HCT116 (cell line): ENCODE results near the gene TMEM132D. TPM values are rescaled to one million over a fixed set of nuclear protein-coding genes. Genes with fewer than 3 reads are reported as not detected.

Source experiments
- ATAC-seq: fragments of 200-7000 bp; cut with Tn5 transposase; 2 replicates; pipeline ENCODE4 v1.9.1; 2020; ENCODE audit warnings: mild to moderate bottlenecking, moderate library complexity
- BruUV-seq: library from RNA; stranded (reverse); fragments of 400-500 nt; replicated peaks from 2 replicates; lab custom pipeline; 2021; lab: Mats Ljungman, UMichigan
- CTCF ChIA-PET: fragments of 300-600 bp; sonication (Branson Sonifier 250); formaldehyde crosslinking; loops from one replicate; lab custom pipeline; 2021; ENCODE audit warnings: antibody characterized with exemption; lab: Charles Lee
- POLR2A ChIA-PET: fragments of 300-600, 350-600 bp; sonication (Branson Sonifier 250); formaldehyde crosslinking; loops from one replicate; lab custom pipeline; 2021; ENCODE audit warnings: antibody characterized with exemption; lab: Charles Lee
- RAD21 ChIA-PET, 2 experiments: fragments of 300-600 bp; sonication (Branson Sonifier 250); formaldehyde crosslinking; loops; one replicate each; lab custom pipeline; 2023; ENCODE audit warnings: low total read pairs in 2 of 2; ENCODE audit not compliant: uncharacterized antibody in 2 of 2, unreplicated experiment in 2 of 2, low non-redundant PET in 1 of 2; lab: Charles Lee
- DNase-seq: peaks from one replicate; pipeline ENCODE4 v3.0.0-alpha.2; 2010; ENCODE audit warnings: low read depth, low spot score
- H2AFZ ChIP-seq: fragments of 200-600 bp; shearing (Covaris generic), sonication (generic); 2 replicates; pipeline ENCODE4 v1.6.1; 2017; ENCODE audit warnings: low read depth, mixed run types, mixed read lengths, antibody characterized with exemption, low read length; ENCODE audit not compliant: poor library complexity, severe bottlenecking
- H3K27ac ChIP-seq: 2 replicates; pipeline ENCODE4 v1.5.1; 2012; ENCODE audit warnings: low read depth, low read length
- H3K27me3 ChIP-seq: fragments of 200-600 bp; sonication (generic); 2 replicates; pipeline ENCODE4 v1.6.1; 2016; ENCODE audit warnings: mixed run types, low read length, mixed read lengths; ENCODE audit not compliant: insufficient read depth
- H3K36me3 ChIP-seq, 2 experiments: fragments of 200-500 bp in 1 of 2; fragments of 200-600 bp in 1 of 2; sonication (Bioruptor generic) in 1 of 2; sonication (generic) in 1 of 2; 2 replicates each; pipeline versions ENCODE4 v1.5.1 to v1.6.1; 2014 to 2016; ENCODE audit warnings: low read length in 2 of 2, inconsistent platforms in 1 of 2, mixed read lengths in 1 of 2, mixed run types in 1 of 2; ENCODE audit not compliant: insufficient read depth in 2 of 2, control insufficient read depth in 1 of 2
- H3K4me1 ChIP-seq, 2 experiments: fragments of 200-600 bp in 1 of 2; sonication (generic) in 1 of 2; 2 replicates each; pipeline versions ENCODE4 v1.5.1 to v1.6.1; 2012 to 2017; ENCODE audit warnings: low read length in 2 of 2, inconsistent platforms in 1 of 2, mild to moderate bottlenecking in 1 of 2, mixed read lengths in 1 of 2, mixed run types in 1 of 2, moderate library complexity in 1 of 2; ENCODE audit not compliant: insufficient read depth in 2 of 2, control insufficient read depth in 1 of 2
- H3K4me2 ChIP-seq: fragments of 200-600 bp; sonication (generic); 2 replicates; pipeline ENCODE4 v1.6.1; 2017; ENCODE audit warnings: mixed run types, low read length, mixed read lengths
- H3K4me3 ChIP-seq, 2 experiments: fragments of 200-600 bp in 1 of 2; sonication (generic) in 1 of 2; replicated peaks in 1 of 2; 2 replicates each; pipeline ENCODE4 v1.5.1; 2011 to 2016; ENCODE audit warnings: low read length in 2 of 2, control low read depth in 1 of 2, low read depth in 1 of 2, mild to moderate bottlenecking in 1 of 2, mixed read lengths in 1 of 2, mixed run types in 1 of 2
- H3K79me2 ChIP-seq: fragments of 200-600 bp; sonication (generic); 2 replicates; pipeline ENCODE4 v1.6.1; 2017; ENCODE audit warnings: mild to moderate bottlenecking, mixed run types, low read length, moderate library complexity, mixed read lengths; ENCODE audit not compliant: insufficient read depth
- H3K9ac ChIP-seq: fragments of 200-600 bp; sonication (generic); 2 replicates; pipeline ENCODE4 v1.6.1; 2016; ENCODE audit warnings: low read length, mixed read lengths
- H3K9me2 ChIP-seq: fragments of 200-600 bp; sonication (generic), shearing (Covaris generic); 2 replicates; pipeline ENCODE4 v1.6.1; 2017; ENCODE audit warnings: mixed run types, mild to moderate bottlenecking, moderate library complexity; ENCODE audit not compliant: insufficient read depth
- H3K9me3 ChIP-seq, 2 experiments: fragments of 200-500 bp in 1 of 2; fragments of 200-600 bp in 1 of 2; sonication (Bioruptor generic) in 1 of 2; sonication (generic) in 1 of 2; 2 replicates each; pipeline ENCODE4 v1.6.1; 2014 to 2017; ENCODE audit warnings: low read length in 2 of 2, mixed read lengths in 2 of 2, inconsistent platforms in 1 of 2, low read depth in 1 of 2, mild to moderate bottlenecking in 1 of 2, mixed run types in 1 of 2, moderate library complexity in 1 of 2; ENCODE audit not compliant: control insufficient read depth in 1 of 2, insufficient read depth in 1 of 2
- H4K20me1 ChIP-seq: fragments of 200-600 bp; sonication (generic), shearing (Covaris generic); 2 replicates; pipeline ENCODE4 v1.6.1; 2017; ENCODE audit warnings: mixed run types, mild to moderate bottlenecking, moderate library complexity; ENCODE audit not compliant: insufficient read depth
- EGR1 ChIP-seq: IDR thresholded peaks from 2 replicates; pipeline ENCODE4 v1.6.1; 2012; ENCODE audit warnings: low read depth
- ELF1 ChIP-seq: IDR thresholded peaks from 2 replicates; pipeline ENCODE4 v1.6.1; 2012; ENCODE audit warnings: low read depth, borderline replicate concordance
- EZH2 ChIP-seq: fragments of 200-600 bp; sonication (generic); IDR thresholded peaks from 2 replicates; pipeline ENCODE4 v1.6.1; 2017; ENCODE audit warnings: antibody characterized with exemption, mixed run types
- JUND ChIP-seq: IDR thresholded peaks from 2 replicates; pipeline ENCODE4 v1.6.1; 2012
- POLR2A ChIP-seq: IDR thresholded peaks from 2 replicates; pipeline ENCODE4 v1.7.0; 2011; ENCODE audit warnings: borderline replicate concordance; ENCODE audit not compliant: insufficient read depth, insufficient read length; ENCODE audit errors: extremely low read depth
- RAD21 ChIP-seq: IDR thresholded peaks from 2 replicates; pipeline ENCODE4 v1.6.1; 2012; ENCODE audit warnings: low read depth, mild to moderate bottlenecking
- SP1 ChIP-seq: IDR thresholded peaks from 2 replicates; pipeline ENCODE4 v1.6.1; 2012; ENCODE audit warnings: low read depth
- SRF ChIP-seq: IDR thresholded peaks from 2 replicates; pipeline ENCODE4 v1.6.1; 2012; ENCODE audit warnings: low read depth
- TCF7L2 ChIP-seq: IDR thresholded peaks from 2 replicates; pipeline ENCODE4 v1.7.0; 2011; ENCODE audit warnings: borderline replicate concordance, inconsistent platforms; ENCODE audit not compliant: insufficient read depth, insufficient read length; ENCODE audit errors: extremely low read depth
- YY1 ChIP-seq: IDR thresholded peaks from 2 replicates; pipeline ENCODE4 v1.6.1; 2011; ENCODE audit warnings: low read length, low read depth, moderate library complexity, mild to moderate bottlenecking; ENCODE audit not compliant: insufficient replicate concordance; ENCODE audit errors: extremely low read depth
- ZFX ChIP-seq: fragments of 450-650 bp; IDR thresholded peaks from 2 replicates; pipeline ENCODE4 v1.6.1; 2017
- ZNF274 ChIP-seq: fragments of 200-500 bp; sonication (Bioruptor generic); IDR thresholded peaks from 2 replicates; pipeline ENCODE4 v1.6.1; 2014; ENCODE audit warnings: mild to moderate bottlenecking, low read depth, low read length, inconsistent platforms
- intact Hi-C: fragments of 100-400 bp; cut with micrococcal nuclease; formaldehyde crosslinking; loops from 2 replicates; pipeline ENCODE4 v1.10.0; 2022
- total RNA-seq: library from RNA; stranded (reverse); gene quantifications from one replicate; pipeline ENCODE4 v1.2.1, GENCODE V29; 2021; ENCODE audit not compliant: unreplicated experiment
- TF ChIP-seq, protein P1 (sequence below): IDR thresholded peaks from 2 replicates; pipeline ENCODE4 v1.6.1; 2012
- TF ChIP-seq, protein P2 (sequence below): IDR thresholded peaks from 2 replicates; pipeline ENCODE4 v1.6.1; 2012
- TF ChIP-seq, protein P3 (sequence below): IDR thresholded peaks from 2 replicates; pipeline ENCODE4 v1.6.1; 2012; ENCODE audit warnings: low read depth

The TMEM132D gene
- total RNA-seq, 1 experiment from 2014 or later = not detected

GRCh38 chr12:129566800-129567199, 337.0 kb downstream of the TMEM132D start:
- ATAC-seq (no peak), DNase-seq (no peak)
- peaks cover 14 to 44% of the 10 kb centered on the region in 2 experiments; a peak in 2 of 4 replicates for H3K9me3 ChIP-seq
- ChIA-PET RAD21 (no interaction called here), CTCF (no interaction called here), POLR2A (no interaction called here)
- no TSS peak for BruUV-seq
- no peaks in the 10 kb centered on the region for H4K20me1 ChIP-seq
- H3K9ac ChIP-seq = no peak overlapping the region
- no peaks in the 10 kb centered on the region for H3K9me2 ChIP-seq
- no peak overlapping the region for H3K4me3 ChIP-seq
- no peaks in the 10 kb centered on the region for H3K4me1 ChIP-seq
- no peak for TF ChIP-seq SRF
- no peak for TF ChIP-seq POLR2A
- TF ChIP-seq TCF7L2 = no peak
- no peak for TF ChIP-seq ZFX
- no peak for TF ChIP-seq SP1
- no peak for TF ChIP-seq ELF1
- TF ChIP-seq EGR1 = no peak
- TF ChIP-seq RAD21 = no peak
- no peak for TF ChIP-seq JUND
- TF ChIP-seq, protein P1, sequence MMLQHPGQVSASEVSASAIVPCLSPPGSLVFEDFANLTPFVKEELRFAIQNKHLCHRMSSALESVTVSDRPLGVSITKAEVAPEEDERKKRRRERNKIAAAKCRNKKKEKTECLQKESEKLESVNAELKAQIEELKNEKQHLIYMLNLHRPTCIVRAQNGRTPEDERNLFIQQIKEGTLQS = no peak
- TF ChIP-seq EZH2 = no peak
- TF ChIP-seq, protein P2, sequence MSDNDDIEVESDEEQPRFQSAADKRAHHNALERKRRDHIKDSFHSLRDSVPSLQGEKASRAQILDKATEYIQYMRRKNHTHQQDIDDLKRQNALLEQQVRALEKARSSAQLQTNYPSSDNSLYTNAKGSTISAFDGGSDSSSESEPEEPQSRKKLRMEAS = no peak
- TF ChIP-seq ZNF274 = no peak
- no peak overlapping the region for H3K27ac ChIP-seq
- no peaks in the 10 kb centered on the region for H3K36me3 ChIP-seq
- no peaks in the 10 kb centered on the region for H3K27me3 ChIP-seq
- no peak overlapping the region for H2AFZ ChIP-seq
- intact Hi-C loops = no loop called here
- H3K79me2 ChIP-seq = no peaks in the 10 kb centered on the region
- no peak overlapping the region for H3K4me2 ChIP-seq

GRCh38 chr12:129564768-129565167, 339.1 kb downstream of the TMEM132D start:
- ChIA-PET RAD21 (no interaction called here), CTCF (no interaction called here), POLR2A (no interaction called here)
- ATAC-seq (no peak), DNase-seq (no peak)
- H4K20me1 ChIP-seq = no peaks in the 10 kb centered on the region
- TF ChIP-seq TCF7L2 (no peak), ZFX (no peak), YY1 (no peak), JUND (no peak), POLR2A (no peak)
- TF ChIP-seq, protein P2 = no peak
- TF ChIP-seq, protein P1 = no peak
- TF ChIP-seq, protein P3, sequence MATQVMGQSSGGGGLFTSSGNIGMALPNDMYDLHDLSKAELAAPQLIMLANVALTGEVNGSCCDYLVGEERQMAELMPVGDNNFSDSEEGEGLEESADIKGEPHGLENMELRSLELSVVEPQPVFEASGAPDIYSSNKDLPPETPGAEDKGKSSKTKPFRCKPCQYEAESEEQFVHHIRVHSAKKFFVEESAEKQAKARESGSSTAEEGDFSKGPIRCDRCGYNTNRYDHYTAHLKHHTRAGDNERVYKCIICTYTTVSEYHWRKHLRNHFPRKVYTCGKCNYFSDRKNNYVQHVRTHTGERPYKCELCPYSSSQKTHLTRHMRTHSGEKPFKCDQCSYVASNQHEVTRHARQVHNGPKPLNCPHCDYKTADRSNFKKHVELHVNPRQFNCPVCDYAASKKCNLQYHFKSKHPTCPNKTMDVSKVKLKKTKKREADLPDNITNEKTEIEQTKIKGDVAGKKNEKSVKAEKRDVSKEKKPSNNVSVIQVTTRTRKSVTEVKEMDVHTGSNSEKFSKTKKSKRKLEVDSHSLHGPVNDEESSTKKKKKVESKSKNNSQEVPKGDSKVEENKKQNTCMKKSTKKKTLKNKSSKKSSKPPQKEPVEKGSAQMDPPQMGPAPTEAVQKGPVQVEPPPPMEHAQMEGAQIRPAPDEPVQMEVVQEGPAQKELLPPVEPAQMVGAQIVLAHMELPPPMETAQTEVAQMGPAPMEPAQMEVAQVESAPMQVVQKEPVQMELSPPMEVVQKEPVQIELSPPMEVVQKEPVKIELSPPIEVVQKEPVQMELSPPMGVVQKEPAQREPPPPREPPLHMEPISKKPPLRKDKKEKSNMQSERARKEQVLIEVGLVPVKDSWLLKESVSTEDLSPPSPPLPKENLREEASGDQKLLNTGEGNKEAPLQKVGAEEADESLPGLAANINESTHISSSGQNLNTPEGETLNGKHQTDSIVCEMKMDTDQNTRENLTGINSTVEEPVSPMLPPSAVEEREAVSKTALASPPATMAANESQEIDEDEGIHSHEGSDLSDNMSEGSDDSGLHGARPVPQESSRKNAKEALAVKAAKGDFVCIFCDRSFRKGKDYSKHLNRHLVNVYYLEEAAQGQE = no peak
- H3K79me2 ChIP-seq = no peaks in the 10 kb centered on the region
- no peak overlapping the region for H3K9ac ChIP-seq
- H3K9me3 ChIP-seq = peaks cover 20 to 38% of the 10 kb centered on the region in 2 experiments; a peak in 2 of 4 replicates
- no peak overlapping the region for H3K4me3 ChIP-seq
- no peak overlapping the region for H3K27ac ChIP-seq
- H2AFZ ChIP-seq = no peak overlapping the region
- no peaks in the 10 kb centered on the region for H3K36me3 ChIP-seq
- H3K4me2 ChIP-seq = no peak overlapping the region
- BruUV-seq = no TSS peak
- intact Hi-C loops = no loop called here
- no peaks in the 10 kb centered on the region for H3K27me3 ChIP-seq
- H3K4me1 ChIP-seq = no peaks in the 10 kb centered on the region
- no peaks in the 10 kb centered on the region for H3K9me2 ChIP-seq
